ENCODE results near the gene PPP1R1C. TPM values are rescaled to one million over a fixed set of nuclear protein-coding genes. Genes with fewer than 3 reads are reported as not detected.

PPP1R1C gene
- total RNA-seq, 1 donor from 2014 or later = 5.8 TPM

DNA sequence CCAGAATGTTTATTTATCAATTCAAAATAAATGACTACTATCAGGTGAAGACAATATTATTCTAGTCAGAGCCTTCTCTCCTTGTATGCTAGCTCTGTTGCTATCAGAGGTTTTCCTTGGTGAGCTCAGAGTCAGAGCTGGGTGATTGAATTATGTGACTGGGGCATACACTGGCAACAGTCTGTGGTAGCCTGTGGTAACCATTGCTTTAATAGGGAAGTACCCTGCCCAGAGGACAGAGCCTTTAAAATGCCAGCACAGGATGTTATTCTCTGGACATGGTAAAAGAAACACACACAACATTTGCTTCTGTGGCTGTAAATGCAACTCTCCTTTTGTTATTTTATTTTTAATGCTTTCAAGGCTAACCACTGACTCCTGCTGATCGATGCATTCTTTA is 124.7 kb downstream of the PPP1R1C start:
- H3K4me3 Mint-ChIP-seq = no peak overlapping the region
- no peaks in the 10 kb centered on the region for H3K36me3 Mint-ChIP-seq
- TF ChIP-seq, protein P1, sequence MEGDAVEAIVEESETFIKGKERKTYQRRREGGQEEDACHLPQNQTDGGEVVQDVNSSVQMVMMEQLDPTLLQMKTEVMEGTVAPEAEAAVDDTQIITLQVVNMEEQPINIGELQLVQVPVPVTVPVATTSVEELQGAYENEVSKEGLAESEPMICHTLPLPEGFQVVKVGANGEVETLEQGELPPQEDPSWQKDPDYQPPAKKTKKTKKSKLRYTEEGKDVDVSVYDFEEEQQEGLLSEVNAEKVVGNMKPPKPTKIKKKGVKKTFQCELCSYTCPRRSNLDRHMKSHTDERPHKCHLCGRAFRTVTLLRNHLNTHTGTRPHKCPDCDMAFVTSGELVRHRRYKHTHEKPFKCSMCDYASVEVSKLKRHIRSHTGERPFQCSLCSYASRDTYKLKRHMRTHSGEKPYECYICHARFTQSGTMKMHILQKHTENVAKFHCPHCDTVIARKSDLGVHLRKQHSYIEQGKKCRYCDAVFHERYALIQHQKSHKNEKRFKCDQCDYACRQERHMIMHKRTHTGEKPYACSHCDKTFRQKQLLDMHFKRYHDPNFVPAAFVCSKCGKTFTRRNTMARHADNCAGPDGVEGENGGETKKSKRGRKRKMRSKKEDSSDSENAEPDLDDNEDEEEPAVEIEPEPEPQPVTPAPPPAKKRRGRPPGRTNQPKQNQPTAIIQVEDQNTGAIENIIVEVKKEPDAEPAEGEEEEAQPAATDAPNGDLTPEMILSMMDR (IDR thresholded peaks at IDR 0.05; ENCODE audit: unreplicated experiment) = no peak
- H3K4me1 Mint-ChIP-seq = peaks cover 8% of the 10 kb centered on the region
- peaks cover 1% of the 10 kb centered on the region for H3K9me3 Mint-ChIP-seq
- DNase-seq (ENCODE audit: low spot score in 2 of 2, unreplicated experiment in 2 of 2) = no peak
- no peak overlapping the region for H3K27ac Mint-ChIP-seq
- H3K27me3 Mint-ChIP-seq (ENCODE audit: low read depth) = no peaks in the 10 kb centered on the region

DNA sequence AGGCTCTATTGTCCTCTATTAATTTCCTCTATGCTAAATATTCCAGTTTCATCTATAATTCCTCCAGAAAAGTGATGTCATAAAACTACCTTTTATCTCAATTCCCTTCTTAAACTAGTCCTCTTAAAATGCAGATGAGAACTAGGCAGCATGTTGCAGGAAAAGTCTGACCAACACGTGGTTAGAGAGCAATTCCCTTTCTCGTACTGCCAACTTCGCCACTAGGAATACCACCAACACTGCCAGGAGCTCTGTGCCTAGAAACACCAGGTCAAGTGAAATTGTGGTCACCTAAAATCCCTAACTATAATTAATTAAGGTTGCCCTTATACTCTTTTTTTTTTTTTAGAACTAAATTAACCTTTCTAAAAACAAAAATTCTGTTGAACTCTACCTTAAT is 127.7 kb downstream of the PPP1R1C start:
- Mint-ChIP-seq H3K4me1 (peaks cover 19% of the 10 kb centered on the region), H3K27ac (no peak overlapping the region), H3K4me3 (no peak overlapping the region), H3K27me3 (ENCODE audit: low read depth) (no peaks in the 10 kb centered on the region), H3K36me3 (no peaks in the 10 kb centered on the region), H3K9me3 (no peaks in the 10 kb centered on the region)
- no peak for DNase-seq (ENCODE audit: low spot score in 2 of 2, unreplicated experiment in 2 of 2)
- TF ChIP-seq, protein P1 (IDR thresholded peaks at IDR 0.05; ENCODE audit: unreplicated experiment) = no peak

DNA sequence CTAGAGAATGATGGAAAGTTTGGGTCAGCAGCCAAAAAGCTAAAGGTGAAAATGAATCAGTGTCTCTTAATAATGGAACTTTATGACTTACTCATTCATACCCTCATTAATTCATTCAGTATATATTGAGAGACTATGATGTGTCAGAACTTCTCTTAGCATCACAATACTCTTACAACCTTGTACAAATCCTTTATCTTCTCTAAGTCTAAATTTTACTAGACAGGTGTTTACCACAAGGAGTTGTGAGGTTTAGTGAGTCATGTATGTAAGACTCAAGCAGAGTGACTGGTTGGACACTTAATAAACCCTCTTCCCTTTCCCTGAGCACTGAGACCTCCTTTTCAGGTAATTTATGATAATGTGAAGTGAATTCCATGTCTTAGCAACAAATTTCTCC is 129.6 kb downstream of the PPP1R1C start:
- DNase-seq (ENCODE audit: low spot score in 2 of 2, unreplicated experiment in 2 of 2) = no peak
- H3K4me3 Mint-ChIP-seq = no peak overlapping the region
- H3K9me3 Mint-ChIP-seq = no peaks in the 10 kb centered on the region
- H3K27ac Mint-ChIP-seq = no peak overlapping the region
- H3K4me1 Mint-ChIP-seq = peaks cover 19% of the 10 kb centered on the region
- no peaks in the 10 kb centered on the region for H3K27me3 Mint-ChIP-seq (ENCODE audit: low read depth)
- peaks cover 2% of the 10 kb centered on the region for H3K36me3 Mint-ChIP-seq
- TF ChIP-seq, protein P1 (IDR thresholded peaks at IDR 0.05; ENCODE audit: unreplicated experiment) = no peak

DNA sequence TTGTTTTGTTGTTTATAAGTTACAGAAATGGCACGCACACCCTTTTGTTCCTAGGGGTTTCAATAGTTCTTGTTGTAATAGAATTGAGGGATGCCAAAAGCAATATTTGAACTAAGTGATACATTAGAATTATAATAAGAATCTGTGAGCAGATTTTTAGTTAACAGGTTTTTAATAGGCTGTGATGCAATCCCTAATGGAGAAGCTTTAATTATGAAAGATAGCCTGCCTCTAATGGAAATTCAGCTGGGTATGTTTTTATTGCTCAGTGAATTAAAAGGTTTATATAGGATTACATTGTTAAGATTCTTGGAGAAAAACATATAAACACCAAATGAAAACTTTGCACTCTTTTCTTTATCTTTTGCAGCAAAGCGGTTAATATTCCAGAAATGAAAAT is 131.1 kb downstream of the PPP1R1C start:
- Mint-ChIP-seq H3K36me3 (peaks cover 2% of the 10 kb centered on the region), H3K9me3 (peaks cover 2% of the 10 kb centered on the region), H3K27me3 (ENCODE audit: low read depth) (no peaks in the 10 kb centered on the region), H3K4me1 (peaks cover 19% of the 10 kb centered on the region), H3K4me3 (no peak overlapping the region), H3K27ac (peak overlapping the region; percentile 3)
- no peak for DNase-seq (ENCODE audit: low spot score in 2 of 2, unreplicated experiment in 2 of 2)
- TF ChIP-seq, protein P1 (IDR thresholded peaks at IDR 0.05; ENCODE audit: unreplicated experiment) = no peak

DNA sequence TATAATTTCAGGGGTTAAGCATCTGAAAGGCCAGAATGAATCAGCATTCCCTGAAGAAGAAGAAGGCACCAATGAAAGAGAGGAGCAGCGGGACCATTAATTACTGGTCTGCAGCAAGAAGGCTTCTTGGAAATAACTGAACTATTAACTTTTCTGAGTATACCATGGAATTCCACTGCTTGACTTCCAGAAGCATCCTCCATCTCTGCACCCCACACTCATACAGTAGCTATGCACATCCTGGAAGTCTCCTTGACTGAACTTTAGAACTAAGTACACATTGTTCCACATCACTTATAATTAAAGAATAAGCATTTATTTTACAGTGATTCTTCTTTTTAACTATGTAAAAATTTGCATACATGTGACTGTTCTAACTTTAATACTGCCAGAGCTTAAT is 131.5 kb downstream of the PPP1R1C start:
- Mint-ChIP-seq H3K36me3 (peaks cover 2% of the 10 kb centered on the region), H3K9me3 (peaks cover 4% of the 10 kb centered on the region), H3K4me1 (peaks cover 19% of the 10 kb centered on the region), H3K27ac (no peak overlapping the region), H3K4me3 (no peak overlapping the region), H3K27me3 (ENCODE audit: low read depth) (no peaks in the 10 kb centered on the region)
- TF ChIP-seq, protein P1 (IDR thresholded peaks at IDR 0.05; ENCODE audit: unreplicated experiment) = no peak
- no peak for DNase-seq (ENCODE audit: low spot score in 2 of 2, unreplicated experiment in 2 of 2)

Data from mesothelial cell of epicardium (in vitro differentiated cells).